Measurements from ENCODE around the gene ACOT7. TPM values are rescaled to one million over a fixed set of nuclear protein-coding genes. Genes with fewer than 3 reads are reported as not detected.

The ACOT7 gene
- total RNA-seq, 1 donor from 2014 or later: 128 TPM

DNA sequence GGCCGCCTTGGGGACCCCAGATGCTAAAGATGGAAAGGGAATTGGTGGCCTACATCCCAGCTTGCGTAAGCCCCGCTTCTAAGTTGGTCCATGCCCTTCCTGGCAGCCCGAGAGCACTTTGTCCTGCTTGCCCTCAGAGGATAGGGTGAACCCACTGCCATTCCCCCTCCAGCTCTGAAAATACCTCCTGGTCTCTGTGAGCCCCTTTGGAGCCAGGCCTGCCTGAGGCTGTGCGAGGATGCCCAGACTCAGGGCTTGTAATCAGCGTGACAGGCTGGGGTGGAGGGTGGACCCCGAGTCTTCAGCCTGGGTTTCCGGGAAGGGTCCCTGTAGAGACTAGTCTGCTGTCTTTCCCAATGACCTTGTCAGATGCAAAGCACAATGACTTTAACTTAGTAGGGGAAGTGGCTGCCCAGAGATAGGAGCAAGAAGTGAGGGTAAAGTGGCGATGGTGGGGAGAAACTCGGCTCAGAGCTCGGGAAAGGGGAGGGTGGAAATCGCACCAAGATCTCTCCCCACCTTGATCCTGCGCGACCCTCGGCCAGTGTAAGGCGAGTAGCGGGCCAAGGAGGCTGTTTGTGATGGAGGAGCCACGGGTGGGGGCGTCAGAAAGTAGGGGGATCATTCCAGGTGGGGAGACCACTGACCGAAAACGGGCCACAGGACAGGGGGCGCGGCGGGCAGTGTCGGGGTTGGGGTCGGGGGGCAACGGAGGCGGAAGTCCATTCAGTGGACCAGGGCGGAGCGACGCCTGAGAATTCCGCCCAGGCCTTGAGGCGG lies 152.3 kb downstream of the ACOT7 start:
- H3K27ac Mint-ChIP-seq: no peak overlapping the region
- H3K4me1 Mint-ChIP-seq (ENCODE audit: low read depth): peaks cover 3% of the 10 kb centered on the region
- H3K9me3 Mint-ChIP-seq: no peaks in the 10 kb centered on the region
- H3K4me3 Mint-ChIP-seq (ENCODE audit: low read depth): no peak overlapping the region
- no peaks in the 10 kb centered on the region for H3K36me3 Mint-ChIP-seq (ENCODE audit: low read depth)
- no peak for DNase-seq (ENCODE audit: low spot score)
- H3K27me3 Mint-ChIP-seq (ENCODE audit: low read depth): peaks cover 50% of the 10 kb centered on the region
- intact Hi-C loops (cut with micrococcal nuclease): no loop called here

DNA sequence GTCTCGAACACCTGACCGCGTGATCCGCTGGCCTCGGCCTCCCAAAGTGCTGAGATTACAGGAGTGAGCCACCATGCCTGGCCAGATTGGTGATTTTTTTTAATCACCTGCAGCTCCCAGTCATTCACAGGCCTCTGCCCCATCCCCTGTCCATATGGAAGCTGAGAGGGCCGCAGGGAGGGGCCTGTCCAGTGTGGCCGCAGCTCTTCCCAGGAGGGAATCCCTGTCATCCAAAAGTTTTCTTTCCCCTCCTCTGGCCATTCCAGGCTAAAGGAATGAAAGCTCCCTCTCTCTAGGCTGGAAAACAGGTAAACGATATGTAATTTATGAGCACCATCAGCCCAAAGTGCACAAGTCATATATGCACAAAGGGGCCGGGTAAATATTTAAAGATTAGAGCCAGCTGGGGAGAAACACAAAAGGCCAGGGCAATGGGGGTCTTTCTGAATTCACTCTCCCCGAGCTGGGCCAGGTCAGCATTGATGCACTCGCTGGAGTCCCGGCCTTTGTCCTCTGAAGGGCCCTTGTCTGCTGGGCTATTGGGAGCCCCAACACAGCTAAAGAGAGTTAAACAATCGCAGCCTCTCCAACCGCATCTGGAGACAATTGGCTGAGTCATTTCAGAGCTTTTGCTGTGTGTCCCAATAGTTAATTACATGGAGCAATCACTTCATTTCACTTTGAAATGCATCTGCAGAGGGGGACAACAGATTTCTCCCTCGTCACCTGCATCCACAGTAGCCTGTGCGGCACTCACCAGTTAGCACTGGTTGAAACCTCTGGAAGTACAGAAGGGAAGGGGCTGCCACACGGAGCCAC lies 153.4 kb downstream of the ACOT7 start:
- no peak overlapping the region for H3K27ac Mint-ChIP-seq
- peaks cover 3% of the 10 kb centered on the region for H3K4me1 Mint-ChIP-seq (ENCODE audit: low read depth)
- intact Hi-C loops (cut with micrococcal nuclease): loop anchor here (5.0 kb wide), 1 partner anchor 43 kb away; the partner anchor contains the start of gene RPL22
- peaks cover 49% of the 10 kb centered on the region for H3K27me3 Mint-ChIP-seq (ENCODE audit: low read depth)
- H3K36me3 Mint-ChIP-seq (ENCODE audit: low read depth): no peaks in the 10 kb centered on the region
- H3K4me3 Mint-ChIP-seq (ENCODE audit: low read depth): no peak overlapping the region
- no peaks in the 10 kb centered on the region for H3K9me3 Mint-ChIP-seq
- DNase-seq (ENCODE audit: low spot score): no peak

DNA sequence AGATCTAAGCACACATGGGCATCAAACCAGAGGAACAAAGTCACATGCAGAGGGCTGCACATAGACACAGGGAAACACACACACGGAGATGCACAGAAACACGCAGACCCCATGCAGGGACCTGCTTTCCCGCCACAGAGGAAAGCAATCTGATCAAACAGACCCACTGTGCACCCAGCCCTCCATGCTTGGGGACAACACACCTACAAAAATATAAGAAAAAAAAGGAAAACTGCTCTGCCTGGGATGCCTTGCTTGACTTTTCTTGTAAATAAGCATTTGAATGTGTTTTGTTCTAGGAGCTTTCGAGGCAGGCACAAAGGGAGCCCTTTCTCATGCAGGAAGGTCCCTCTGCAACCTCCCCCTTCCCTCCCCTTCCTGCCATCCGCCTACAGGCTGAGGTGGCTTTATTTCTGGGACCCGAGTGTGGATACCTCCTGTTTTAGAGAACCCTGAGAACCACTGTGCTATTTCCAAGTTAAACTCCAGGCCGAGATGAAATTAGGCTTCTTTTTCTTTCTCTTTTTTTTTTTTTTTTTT lies 154.3 kb downstream of the ACOT7 start:
- no peak for DNase-seq (ENCODE audit: low spot score)
- peaks cover 44% of the 10 kb centered on the region for H3K27me3 Mint-ChIP-seq (ENCODE audit: low read depth)
- peaks cover 7% of the 10 kb centered on the region for H3K4me1 Mint-ChIP-seq (ENCODE audit: low read depth)
- intact Hi-C loops (cut with micrococcal nuclease): loop anchor here (5.0 kb wide), 1 partner anchor 42 kb away; the partner anchor contains the start of gene RPL22
- H3K9me3 Mint-ChIP-seq: no peaks in the 10 kb centered on the region
- H3K27ac Mint-ChIP-seq: no peak overlapping the region
- H3K36me3 Mint-ChIP-seq (ENCODE audit: low read depth): peaks cover under 1% of the 10 kb centered on the region
- H3K4me3 Mint-ChIP-seq (ENCODE audit: low read depth): no peak overlapping the region

DNA sequence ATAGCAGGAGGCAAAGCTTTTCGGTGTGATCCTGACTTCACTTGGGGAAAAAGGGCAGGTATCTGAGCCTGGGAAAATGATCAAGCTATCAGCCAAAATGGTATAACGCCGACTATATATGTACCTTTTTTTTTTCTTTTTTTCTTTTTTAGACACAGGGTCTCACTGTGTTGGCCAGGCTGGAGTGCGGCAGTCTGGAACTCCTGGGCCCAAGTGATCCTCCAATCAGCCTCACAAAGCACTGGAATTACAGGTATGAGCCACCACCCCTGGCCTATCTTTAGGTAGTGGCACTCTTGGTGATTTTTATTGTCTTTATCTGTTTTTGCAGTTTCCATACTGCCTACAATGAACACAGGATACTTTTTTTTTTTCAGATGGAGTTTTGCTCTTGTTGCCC lies 156.5 kb downstream of the ACOT7 start:
- DNase-seq (ENCODE audit: low spot score): no peak
- Mint-ChIP-seq H3K36me3 (ENCODE audit: low read depth) (peaks cover 18% of the 10 kb centered on the region), H3K4me3 (ENCODE audit: low read depth) (peak overlapping the region; percentile 39), H3K4me1 (ENCODE audit: low read depth) (peaks cover 12% of the 10 kb centered on the region), H3K27me3 (ENCODE audit: low read depth) (peaks cover 29% of the 10 kb centered on the region), H3K27ac (no peak overlapping the region), H3K9me3 (no peaks in the 10 kb centered on the region)
- intact Hi-C loops (cut with micrococcal nuclease): loop anchor here (5.0 kb wide), 1 partner anchor 40 kb away; the partner anchor contains the start of gene RPL22

DNA sequence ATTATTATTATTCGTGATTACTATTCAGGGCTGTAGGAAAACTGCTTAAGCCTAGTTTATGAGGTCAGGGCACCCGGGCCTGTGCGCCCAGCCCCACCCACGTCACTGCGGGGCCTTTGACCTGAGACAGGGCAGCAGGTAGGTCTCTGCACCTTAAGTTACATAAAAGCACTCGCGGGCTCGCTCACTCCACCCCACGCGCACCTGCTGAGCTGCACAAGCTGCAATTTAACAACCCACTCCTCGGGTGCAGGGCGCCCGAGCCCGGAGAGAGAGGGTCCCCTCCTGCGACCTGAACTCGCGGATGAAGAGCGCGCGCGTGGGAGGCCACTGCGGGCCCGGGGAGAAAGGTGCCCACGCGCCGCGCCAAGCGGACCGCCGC lies 158.3 kb downstream of the ACOT7 start:
- H3K27me3 Mint-ChIP-seq (ENCODE audit: low read depth): peaks cover 15% of the 10 kb centered on the region
- peaks cover 9% of the 10 kb centered on the region for H3K4me1 Mint-ChIP-seq (ENCODE audit: low read depth)
- peak overlapping the region; percentile 60 for H3K27ac Mint-ChIP-seq
- peaks cover 31% of the 10 kb centered on the region for H3K36me3 Mint-ChIP-seq (ENCODE audit: low read depth)
- intact Hi-C loops (cut with micrococcal nuclease): loop anchor here (2.0 to 5.0 kb wide), 2 partner anchors 28 to 38 kb away; partner anchors contain the start of genes RNF207 and RPL22
- peak overlapping the region; percentile 89 for H3K4me3 Mint-ChIP-seq (ENCODE audit: low read depth)
- no peak for DNase-seq (ENCODE audit: low spot score)
- H3K9me3 Mint-ChIP-seq: no peaks in the 10 kb centered on the region

DNA sequence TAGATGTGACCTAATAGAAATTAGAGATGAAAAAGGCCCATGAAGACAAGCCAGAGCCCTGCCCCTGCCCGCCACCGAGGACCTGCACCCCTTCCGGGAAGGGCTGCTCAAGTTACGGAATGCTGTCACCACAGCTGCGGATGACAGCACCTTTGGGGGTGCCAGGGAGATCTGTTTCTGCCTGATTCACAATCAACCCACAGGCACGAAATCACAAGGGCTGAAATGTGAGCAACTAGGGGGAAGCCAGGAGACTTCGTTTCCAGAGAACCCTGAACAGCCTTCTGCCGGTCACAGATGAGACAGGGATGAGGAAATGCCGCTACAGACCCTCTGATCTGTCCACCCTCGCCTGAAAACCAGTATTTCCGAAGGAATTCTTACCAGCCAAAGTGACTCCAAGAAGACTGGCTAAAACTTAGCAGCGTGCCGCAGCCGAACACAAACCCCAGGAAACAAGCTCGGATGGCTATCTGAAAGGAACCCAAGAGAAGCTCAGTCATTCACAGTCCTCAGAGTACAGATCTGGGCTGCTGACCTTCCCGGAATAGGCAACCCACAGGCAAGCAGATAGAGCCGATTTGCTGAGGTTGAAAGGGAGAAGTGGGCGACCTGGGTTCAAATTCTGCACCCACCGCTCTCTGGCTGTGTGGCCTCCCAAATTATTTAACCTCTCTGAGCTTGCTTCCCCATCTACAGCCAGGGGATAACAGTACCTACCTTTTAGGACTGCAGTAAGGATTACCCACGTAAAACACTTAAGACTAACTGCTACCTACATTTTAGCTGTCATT lies 158.9 kb downstream of the ACOT7 start:
- intact Hi-C loops (cut with micrococcal nuclease): loop anchor here (2.0 to 5.0 kb wide), 2 partner anchors 28 to 37 kb away; partner anchors contain the start of genes RNF207 and RPL22
- peak overlapping the region; percentile 60 for H3K27ac Mint-ChIP-seq
- H3K4me1 Mint-ChIP-seq (ENCODE audit: low read depth): peaks cover 9% of the 10 kb centered on the region
- peaks cover 33% of the 10 kb centered on the region for H3K36me3 Mint-ChIP-seq (ENCODE audit: low read depth)
- no peaks in the 10 kb centered on the region for H3K9me3 Mint-ChIP-seq
- H3K27me3 Mint-ChIP-seq (ENCODE audit: low read depth): peaks cover 11% of the 10 kb centered on the region
- H3K4me3 Mint-ChIP-seq (ENCODE audit: low read depth): peak overlapping the region; percentile 89
- DNase-seq (ENCODE audit: low spot score): no peak

DNA sequence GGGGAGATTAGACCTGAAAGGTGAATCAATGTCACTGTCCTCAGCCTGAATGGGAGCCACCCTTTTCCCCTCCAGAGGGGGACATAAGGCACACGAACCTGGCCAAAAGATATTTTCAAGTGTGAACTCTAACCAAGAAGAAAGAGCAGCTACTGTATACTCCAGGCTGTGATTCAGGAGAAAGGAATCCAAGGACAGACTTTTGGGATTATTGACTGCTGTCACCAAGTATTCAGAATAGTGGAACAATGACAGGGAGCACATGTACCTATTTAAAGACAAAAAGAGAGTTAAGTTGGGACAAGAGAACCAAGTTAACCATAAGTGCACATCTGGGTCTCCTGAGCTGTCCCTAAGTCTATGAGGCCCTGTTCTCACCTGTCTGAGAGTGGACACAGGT lies 160.2 kb downstream of the ACOT7 start:
- intact Hi-C loops (cut with micrococcal nuclease): no loop called here
- H3K9me3 Mint-ChIP-seq: no peaks in the 10 kb centered on the region
- H3K4me3 Mint-ChIP-seq (ENCODE audit: low read depth): peak overlapping the region; percentile 89
- no peak for DNase-seq (ENCODE audit: low spot score)
- H3K4me1 Mint-ChIP-seq (ENCODE audit: low read depth): peaks cover 9% of the 10 kb centered on the region
- H3K27ac Mint-ChIP-seq: no peak overlapping the region
- H3K27me3 Mint-ChIP-seq (ENCODE audit: low read depth): no peaks in the 10 kb centered on the region
- H3K36me3 Mint-ChIP-seq (ENCODE audit: low read depth): peaks cover 35% of the 10 kb centered on the region

DNA sequence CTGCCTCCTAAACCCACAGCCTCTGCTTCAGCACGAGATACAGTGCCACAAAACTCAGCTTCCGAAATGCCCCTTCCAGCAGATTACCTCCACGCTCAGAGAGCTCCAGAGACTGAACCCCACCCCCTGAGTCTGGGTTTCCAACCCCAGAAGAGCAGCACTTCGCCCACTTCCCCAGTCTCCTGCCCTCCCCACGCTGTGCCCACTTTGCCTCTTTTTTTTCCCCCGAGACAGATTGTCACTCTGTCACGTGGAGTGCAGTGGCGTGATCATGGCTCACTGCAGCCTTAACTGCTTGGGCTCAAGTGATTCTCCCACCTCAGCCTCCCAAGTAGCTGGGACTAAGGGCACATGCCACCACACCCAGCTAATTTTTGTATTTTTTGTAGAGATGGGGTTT lies 167.9 kb downstream of the ACOT7 start:
- Mint-ChIP-seq H3K27ac (no peak overlapping the region), H3K4me3 (ENCODE audit: low read depth) (no peak overlapping the region), H3K27me3 (ENCODE audit: low read depth) (no peaks in the 10 kb centered on the region), H3K9me3 (no peaks in the 10 kb centered on the region), H3K4me1 (ENCODE audit: low read depth) (no peaks in the 10 kb centered on the region), H3K36me3 (ENCODE audit: low read depth) (peaks cover 54% of the 10 kb centered on the region)
- intact Hi-C loops (cut with micrococcal nuclease): no loop called here
- DNase-seq (ENCODE audit: low spot score): no peak

DNA sequence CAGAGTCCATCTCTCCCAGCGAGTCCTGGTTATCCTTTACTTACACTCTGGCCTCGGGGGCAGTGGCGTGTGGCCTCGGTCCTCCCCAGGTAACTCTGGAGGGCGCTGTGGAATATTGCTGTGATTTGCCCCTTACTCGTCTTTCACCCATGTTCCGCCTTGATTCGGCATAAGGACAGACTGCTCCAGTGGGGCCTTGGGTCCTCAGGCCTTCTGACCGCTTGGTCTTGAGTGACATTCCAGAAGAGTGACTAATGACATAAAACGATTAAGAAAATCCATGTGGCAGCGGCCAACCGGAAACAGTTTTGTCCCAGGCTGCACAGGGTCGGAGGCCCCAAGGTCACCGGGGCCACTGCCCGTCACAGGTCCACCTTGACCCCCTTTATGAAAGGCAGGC lies 168.8 kb downstream of the ACOT7 start:
- Mint-ChIP-seq H3K27ac (no peak overlapping the region), H3K9me3 (no peaks in the 10 kb centered on the region), H3K27me3 (ENCODE audit: low read depth) (no peaks in the 10 kb centered on the region), H3K4me3 (ENCODE audit: low read depth) (no peak overlapping the region), H3K4me1 (ENCODE audit: low read depth) (no peaks in the 10 kb centered on the region), H3K36me3 (ENCODE audit: low read depth) (peaks cover 58% of the 10 kb centered on the region)
- intact Hi-C loops (cut with micrococcal nuclease): no loop called here
- DNase-seq (ENCODE audit: low spot score): no peak

DNA sequence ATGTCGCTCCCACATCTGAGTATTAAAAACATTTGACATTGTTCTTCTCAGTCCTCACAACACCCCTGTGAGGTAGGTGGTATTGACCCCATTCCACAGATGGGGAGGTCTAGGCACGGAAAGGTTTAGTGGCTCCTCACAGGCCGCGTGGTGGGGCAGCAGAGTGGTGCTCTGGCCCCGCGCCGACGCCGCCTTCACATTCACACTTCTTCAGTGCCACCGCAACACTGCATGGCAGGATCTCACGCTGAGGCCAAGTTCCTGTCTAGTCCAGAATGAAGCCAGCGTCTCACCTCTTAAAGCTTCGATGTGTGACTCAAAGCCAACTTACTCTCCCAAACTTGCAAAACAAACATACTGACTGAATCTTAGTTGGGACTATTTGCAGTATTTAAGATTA lies 169.9 kb downstream of the ACOT7 start:
- Mint-ChIP-seq H3K4me3 (ENCODE audit: low read depth) (no peak overlapping the region), H3K27me3 (ENCODE audit: low read depth) (no peaks in the 10 kb centered on the region), H3K27ac (no peak overlapping the region), H3K4me1 (ENCODE audit: low read depth) (no peaks in the 10 kb centered on the region), H3K36me3 (ENCODE audit: low read depth) (peaks cover 56% of the 10 kb centered on the region), H3K9me3 (no peaks in the 10 kb centered on the region)
- no peak for DNase-seq (ENCODE audit: low spot score)
- intact Hi-C loops (cut with micrococcal nuclease): no loop called here

DNA sequence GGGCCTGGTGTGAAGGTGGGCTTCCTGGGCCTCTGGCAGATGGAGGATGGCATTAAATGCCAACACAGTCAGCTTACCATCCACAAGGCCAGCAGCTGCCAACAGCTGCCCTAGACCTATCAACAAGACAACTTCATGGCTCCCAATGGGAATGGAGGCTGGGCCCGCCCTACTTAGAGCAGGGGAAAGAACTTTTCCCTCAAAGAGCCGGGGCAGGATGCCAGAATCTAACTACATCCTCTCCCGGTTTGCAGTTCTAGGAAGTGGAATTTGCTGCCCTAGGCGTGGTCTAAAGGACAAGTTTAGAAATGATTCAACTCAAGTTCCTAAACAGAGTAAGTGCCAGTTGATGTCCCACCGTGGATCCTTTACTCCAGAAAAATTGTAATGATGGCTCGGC lies 170.9 kb downstream of the ACOT7 start:
- no peak for DNase-seq (ENCODE audit: low spot score)
- Mint-ChIP-seq H3K27ac (no peak overlapping the region), H3K4me1 (ENCODE audit: low read depth) (no peaks in the 10 kb centered on the region), H3K36me3 (ENCODE audit: low read depth) (peaks cover 53% of the 10 kb centered on the region), H3K4me3 (ENCODE audit: low read depth) (no peak overlapping the region), H3K9me3 (no peaks in the 10 kb centered on the region), H3K27me3 (ENCODE audit: low read depth) (no peaks in the 10 kb centered on the region)
- intact Hi-C loops (cut with micrococcal nuclease): no loop called here

DNA sequence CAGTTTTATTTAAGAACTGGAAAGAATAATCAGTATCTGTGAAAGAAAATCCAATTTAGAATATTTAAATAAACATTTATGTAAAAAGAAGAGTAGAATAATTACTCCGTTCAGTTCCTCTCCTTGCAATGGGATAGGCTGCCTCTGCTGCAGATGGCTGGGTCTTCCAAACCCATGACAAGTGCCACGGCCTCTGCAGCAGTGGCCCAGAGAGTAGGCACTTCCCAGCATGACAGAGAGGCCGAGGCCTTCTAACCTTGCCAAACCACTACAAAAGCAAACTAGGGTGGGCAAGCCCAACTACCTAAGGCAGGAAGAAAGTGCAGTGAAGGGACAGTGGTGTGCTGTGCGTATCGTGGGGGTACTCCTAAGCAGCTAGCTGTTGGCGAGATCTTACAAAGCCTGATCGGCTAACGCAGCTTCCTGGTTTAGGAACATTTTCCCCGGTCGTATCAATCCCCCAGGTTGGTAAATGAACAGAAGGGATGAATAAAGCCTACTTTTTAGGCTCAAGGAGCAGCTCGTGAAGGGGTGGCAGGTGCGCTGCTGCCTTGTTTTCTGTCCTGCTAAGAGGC lies 172.3 kb downstream of the ACOT7 start:
- Mint-ChIP-seq H3K27me3 (ENCODE audit: low read depth) (no peaks in the 10 kb centered on the region), H3K4me1 (ENCODE audit: low read depth) (no peaks in the 10 kb centered on the region), H3K9me3 (no peaks in the 10 kb centered on the region), H3K36me3 (ENCODE audit: low read depth) (peaks cover 50% of the 10 kb centered on the region), H3K27ac (no peak overlapping the region), H3K4me3 (ENCODE audit: low read depth) (no peak overlapping the region)
- DNase-seq (ENCODE audit: low spot score): no peak
- intact Hi-C loops (cut with micrococcal nuclease): no loop called here
